ENCODE measurements around the gene ARHGEF3. TPM values are rescaled to one million over a fixed set of nuclear protein-coding genes. Genes with fewer than 3 reads are reported as not detected.

Gene ARHGEF3
- total RNA-seq, 1 donor from 2014 or later = 16.5 TPM

GRCh38 chr3:56802378-56802745 lies 613 bp upstream of the ARHGEF3 start:
- Histone ChIP-seq H3K36me3 (no peaks in the 10 kb centered on the region), H3K4me3 (peak overlapping the region; percentile 88), H3K9me3 (replicated peaks) (no peaks in the 10 kb centered on the region), H3K27me3 (ENCODE audit: low read depth) (no peaks in the 10 kb centered on the region), H3K4me1 (peaks cover 49% of the 10 kb centered on the region), H3K27ac (replicated peaks) (peak overlapping the region; percentile 84)
- DNase-seq = no peak
- TF ChIP-seq CTCF (IDR thresholded peaks at IDR 0.05; ENCODE audit: borderline replicate concordance) = no peak
- intact Hi-C loops (cut with micrococcal nuclease) = no loop called here

- DNase-seq = no peak
- peak overlapping the region; percentile 84 for H3K27ac ChIP-seq (replicated peaks)
- TF ChIP-seq CTCF (IDR thresholded peaks at IDR 0.05; ENCODE audit: borderline replicate concordance) = no peak
- intact Hi-C loops (cut with micrococcal nuclease) = loop anchor here (2.0 kb wide), 1 partner anchor 188 kb away; no protein-coding TSS in a partner anchor
- no peaks in the 10 kb centered on the region for H3K27me3 ChIP-seq (ENCODE audit: low read depth)
- H3K36me3 ChIP-seq = no peaks in the 10 kb centered on the region
- H3K4me1 ChIP-seq = peaks cover 63% of the 10 kb centered on the region
- H3K9me3 ChIP-seq (replicated peaks) = no peaks in the 10 kb centered on the region
- H3K4me3 ChIP-seq = peak overlapping the region; percentile 88
Observed at GRCh38 chr3:56800832-56801661, 702 bp downstream of the ARHGEF3 start.

- Histone ChIP-seq H3K27ac (replicated peaks) (peak overlapping the region; percentile 84), H3K4me1 (peaks cover 70% of the 10 kb centered on the region), H3K27me3 (ENCODE audit: low read depth) (no peaks in the 10 kb centered on the region), H3K36me3 (no peaks in the 10 kb centered on the region), H3K4me3 (peak overlapping the region; percentile 88), H3K9me3 (replicated peaks) (no peaks in the 10 kb centered on the region)
- intact Hi-C loops (cut with micrococcal nuclease) = loop anchor here (2.0 kb wide), 1 partner anchor 189 kb away; no protein-coding TSS in a partner anchor
- DNase-seq = no peak
- TF ChIP-seq CTCF (IDR thresholded peaks at IDR 0.05; ENCODE audit: borderline replicate concordance) = peak; percentile 9
Observed at GRCh38 chr3:56800130-56800831, 1.5 kb downstream of the ARHGEF3 start.

- Histone ChIP-seq H3K4me1 (peaks cover 78% of the 10 kb centered on the region), H3K4me3 (peak overlapping the region; percentile 88), H3K36me3 (no peaks in the 10 kb centered on the region), H3K9me3 (replicated peaks) (no peaks in the 10 kb centered on the region), H3K27me3 (ENCODE audit: low read depth) (no peaks in the 10 kb centered on the region), H3K27ac (replicated peaks) (peak overlapping the region; percentile 84)
- intact Hi-C loops (cut with micrococcal nuclease) = loop anchor here (5.0 kb wide), 1 partner anchor 97 kb away; no protein-coding TSS in a partner anchor
- no peak for DNase-seq
- peak; percentile 78 for TF ChIP-seq CTCF (IDR thresholded peaks at IDR 0.05; ENCODE audit: borderline replicate concordance)
Observed at GRCh38 chr3:56799251-56799882, 2.4 kb downstream of the ARHGEF3 start.

- no peak for DNase-seq
- Histone ChIP-seq H3K27me3 (ENCODE audit: low read depth) (no peaks in the 10 kb centered on the region), H3K4me3 (no peak overlapping the region), H3K36me3 (no peaks in the 10 kb centered on the region), H3K4me1 (peaks cover 80% of the 10 kb centered on the region), H3K27ac (replicated peaks) (peak overlapping the region; percentile 84), H3K9me3 (replicated peaks) (no peaks in the 10 kb centered on the region)
- TF ChIP-seq CTCF (IDR thresholded peaks at IDR 0.05; ENCODE audit: borderline replicate concordance) = no peak
- intact Hi-C loops (cut with micrococcal nuclease) = loop anchor here (5.0 kb wide), 1 partner anchor 95 kb away; no protein-coding TSS in a partner anchor
Observed at GRCh38 chr3:56796996-56797395, 4.8 kb downstream of the ARHGEF3 start.
